Trophoblast cell (in vitro differentiated cells and primary cell): ENCODE data around the gene TMEM89.

Experiments
- DNase-seq, 2 donors: peaks; one replicate each; pipeline ENCODE4 v3.0.0-alpha.2; 2016
- H2AFZ ChIP-seq: 2 replicates; pipeline ENCODE4 v1.6.1; 2013; ENCODE audit warnings: low read length, moderate library complexity, mild to moderate bottlenecking; ENCODE audit not compliant: insufficient read depth, poor library complexity
- H2AK5ac ChIP-seq: 2 replicates; pipeline ENCODE4 v1.6.1; 2013; ENCODE audit warnings: mild to moderate bottlenecking, low read length
- H2BK120ac ChIP-seq: 2 replicates; pipeline ENCODE4 v1.6.1; 2013; ENCODE audit warnings: low read length, mild to moderate bottlenecking, moderate library complexity; ENCODE audit not compliant: insufficient read depth, poor library complexity
- H2BK12ac ChIP-seq: 2 replicates; pipeline ENCODE4 v1.6.1; 2013; ENCODE audit warnings: mild to moderate bottlenecking, low read length, moderate library complexity
- H2BK5ac ChIP-seq: 2 replicates; pipeline ENCODE4 v1.6.1; 2013; ENCODE audit warnings: low read length, low read depth, moderate library complexity, mild to moderate bottlenecking; ENCODE audit not compliant: poor library complexity
- H3K14ac ChIP-seq: 2 replicates; pipeline ENCODE4 v1.6.1; 2013; ENCODE audit warnings: mild to moderate bottlenecking, low read length
- H3K18ac ChIP-seq: 2 replicates; pipeline ENCODE4 v1.6.1; 2013; ENCODE audit warnings: mild to moderate bottlenecking, low read length
- H3K23ac ChIP-seq: 2 replicates; pipeline ENCODE4 v1.6.1; 2013; ENCODE audit warnings: low read length
- H3K27ac ChIP-seq: 2 replicates; pipeline ENCODE4 v1.5.1; 2013; ENCODE audit warnings: low read depth, mild to moderate bottlenecking, inconsistent platforms, low read length, moderate library complexity
- H3K27me3 ChIP-seq: 2 replicates; pipeline ENCODE4 v1.6.1; 2013; ENCODE audit warnings: inconsistent platforms, mild to moderate bottlenecking, low read length, moderate library complexity; ENCODE audit not compliant: insufficient read depth
- H3K36me3 ChIP-seq, 2 experiments: 1 replicate in 1 of 2; 2 replicates in 1 of 2; pipeline ENCODE4 v1.6.1; 2013; ENCODE audit warnings: low read length in 2 of 2, mild to moderate bottlenecking in 2 of 2, moderate library complexity in 1 of 2; ENCODE audit not compliant: insufficient read depth in 2 of 2, control insufficient read depth in 1 of 2
- H3K4ac ChIP-seq: 2 replicates; pipeline ENCODE4 v1.6.1; 2013; ENCODE audit warnings: low read depth, mild to moderate bottlenecking, low read length, moderate library complexity
- H3K4me1 ChIP-seq, 2 experiments: 1 replicate in 1 of 2; 2 replicates in 1 of 2; pipeline ENCODE4 v1.6.1; 2013; ENCODE audit warnings: low read length in 2 of 2, mild to moderate bottlenecking in 2 of 2, moderate library complexity in 1 of 2; ENCODE audit not compliant: insufficient read depth in 2 of 2, control insufficient read depth in 1 of 2
- H3K4me2 ChIP-seq: 2 replicates; pipeline ENCODE4 v1.6.1; 2013; ENCODE audit warnings: inconsistent platforms, mild to moderate bottlenecking, low read length, moderate library complexity
- H3K4me3 ChIP-seq: 2 replicates; pipeline ENCODE4 v1.5.1; 2013; ENCODE audit warnings: mild to moderate bottlenecking, low read depth, low read length, inconsistent platforms
- H3K79me1 ChIP-seq: one replicate; pipeline ENCODE4 v1.6.1; 2013; ENCODE audit warnings: low read length
- H3K79me2 ChIP-seq: 2 replicates; pipeline ENCODE4 v1.6.1; 2013; ENCODE audit warnings: low read length, mild to moderate bottlenecking; ENCODE audit not compliant: control insufficient read depth, insufficient read depth, poor library complexity
- H3K9ac ChIP-seq: 2 replicates; pipeline ENCODE4 v1.6.1; 2013; ENCODE audit warnings: mild to moderate bottlenecking, low read length
- H3K9me3 ChIP-seq: 2 replicates; pipeline ENCODE4 v1.6.1; 2013; ENCODE audit warnings: low read depth, mild to moderate bottlenecking, control low read depth, inconsistent platforms, low read length; ENCODE audit not compliant: insufficient read depth
- H4K12ac ChIP-seq: 2 replicates; pipeline ENCODE4 v1.6.1; 2013; ENCODE audit warnings: low read depth, mild to moderate bottlenecking, low read length, moderate library complexity
- H4K8ac ChIP-seq: 2 replicates; pipeline ENCODE4 v1.6.1; 2013; ENCODE audit warnings: low read depth, mild to moderate bottlenecking, low read length, moderate library complexity
- H4K91ac ChIP-seq: one replicate; pipeline ENCODE4 v1.6.1; 2013; ENCODE audit warnings: low read depth, mild to moderate bottlenecking, low read length, moderate library complexity
- WGBS: extraction: QIAGEN DNeasy Blood & Tissue Kit; methylation state at CpG from one replicate; pipeline ENCODE4 v1.1.7; 2013; ENCODE audit warnings: missing lambda C conversion rate; ENCODE audit not compliant: insufficient read length, insufficient coverage; ENCODE audit errors: extremely low coverage; 5-methylcytosine and 5-hydroxymethylcytosine counted together

TMEM89 gene

GRCh38 chr3:48593337-48593736, 28.2 kb downstream of the TMEM89 start:
- Histone ChIP-seq H2BK12ac (no peak overlapping the region), H3K9ac (no peak overlapping the region), H3K79me2 (peaks cover 14% of the 10 kb centered on the region), H3K27ac (no peak overlapping the region), H3K23ac (no peak overlapping the region), H3K4me2 (no peak overlapping the region), H4K91ac (no peak overlapping the region), H3K4me1 (peaks cover 39 to 40% of the 10 kb centered on the region in 2 experiments), H3K4ac (no peak overlapping the region), H2AK5ac (peak overlapping the region; percentile 15), H3K4me3 (no peak overlapping the region), H3K14ac (no peak overlapping the region), H3K27me3 (no peaks in the 10 kb centered on the region), H2AFZ (no peak overlapping the region), H3K9me3 (peaks cover 4% of the 10 kb centered on the region), H3K36me3 (peaks cover 34 to 43% of the 10 kb centered on the region in 2 experiments), H2BK120ac (no peak overlapping the region), H2BK5ac (no peak overlapping the region), H4K8ac (no peak overlapping the region), H3K18ac (no peak overlapping the region), H4K12ac (no peak overlapping the region), H3K79me1 (peaks cover 34% of the 10 kb centered on the region)
- no peak for DNase-seq
- no CpG with 5 or more reads among the region's 9 CpGs for WGBS

DNA sequence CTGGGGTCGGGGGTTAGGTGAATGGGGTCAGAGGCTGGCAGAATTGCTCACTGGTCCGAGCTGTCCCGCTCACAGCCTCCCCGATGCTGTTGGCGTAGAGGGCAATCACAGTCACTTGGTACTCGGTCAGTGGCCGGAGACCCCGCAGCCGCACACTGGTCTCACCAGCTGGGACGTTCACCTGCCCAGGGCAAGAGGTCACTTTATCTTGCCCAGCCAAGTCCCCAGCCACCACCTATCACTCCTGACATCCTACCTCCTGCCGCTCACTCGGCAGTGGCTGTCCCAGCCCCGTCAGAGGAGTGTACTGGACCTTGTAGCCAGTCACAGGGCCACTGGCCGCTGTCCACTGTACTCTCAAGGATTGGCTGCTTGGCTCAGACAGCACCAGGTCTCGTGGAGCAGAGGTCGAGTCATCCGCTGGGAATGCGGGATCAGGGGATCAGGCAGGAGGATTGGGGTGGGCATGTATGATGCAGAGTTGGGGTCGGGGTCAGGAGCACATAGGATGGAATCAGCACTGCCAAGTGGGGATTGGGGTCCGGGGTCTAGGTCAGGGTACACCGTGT, 29.0 kb downstream of the TMEM89 start:
- Histone ChIP-seq H2BK5ac (no peak overlapping the region), H3K79me1 (peaks cover 28% of the 10 kb centered on the region), H3K4ac (no peak overlapping the region), H4K8ac (no peak overlapping the region), H4K91ac (no peak overlapping the region), H3K9ac (no peak overlapping the region), H3K9me3 (peaks cover 4% of the 10 kb centered on the region), H4K12ac (no peak overlapping the region), H2BK12ac (no peak overlapping the region), H3K4me3 (peak overlapping the region; percentile 5), H3K27me3 (no peaks in the 10 kb centered on the region), H3K14ac (no peak overlapping the region), H2AFZ (no peak overlapping the region), H2AK5ac (no peak overlapping the region), H3K23ac (no peak overlapping the region), H3K18ac (no peak overlapping the region), H3K4me1 (peaks cover 34 to 35% of the 10 kb centered on the region in 2 experiments), H2BK120ac (no peak overlapping the region), H3K36me3 (peaks cover 33 to 42% of the 10 kb centered on the region in 2 experiments), H3K4me2 (no peak overlapping the region), H3K79me2 (peaks cover 9% of the 10 kb centered on the region), H3K27ac (no peak overlapping the region)
- DNase-seq, result no peak
- WGBS, result no CpG with 5 or more reads among the region's 21 CpGs

- H4K91ac ChIP-seq, result no peak overlapping the region
- H3K27ac ChIP-seq, result no peak overlapping the region
- H3K36me3 ChIP-seq, result peaks cover 33 to 42% of the 10 kb centered on the region in 2 experiments
- H3K4me2 ChIP-seq, result no peak overlapping the region
- H4K12ac ChIP-seq, result no peak overlapping the region
- peaks cover 22% of the 10 kb centered on the region for H3K79me1 ChIP-seq
- WGBS, result no CpG with 5 or more reads among the region's 22 CpGs
- no peak overlapping the region for H4K8ac ChIP-seq
- peaks cover 4% of the 10 kb centered on the region for H3K9me3 ChIP-seq
- peak in 1 of 2 donors; percentile 2 for DNase-seq
- H3K27me3 ChIP-seq, result no peaks in the 10 kb centered on the region
- peaks cover 5% of the 10 kb centered on the region for H3K79me2 ChIP-seq
- no peak overlapping the region for H2AK5ac ChIP-seq
- H3K9ac ChIP-seq, result no peak overlapping the region
- no peak overlapping the region for H2BK12ac ChIP-seq
- no peak overlapping the region for H3K4me3 ChIP-seq
- peaks cover 28 to 29% of the 10 kb centered on the region in 2 experiments for H3K4me1 ChIP-seq
- no peak overlapping the region for H3K4ac ChIP-seq
- no peak overlapping the region for H3K18ac ChIP-seq
- H3K23ac ChIP-seq, result no peak overlapping the region
- no peak overlapping the region for H2BK5ac ChIP-seq
- H2AFZ ChIP-seq, result no peak overlapping the region
- H2BK120ac ChIP-seq, result no peak overlapping the region
- H3K14ac ChIP-seq, result no peak overlapping the region
Observed at GRCh38 chr3:48591886-48592518, 29.6 kb downstream of the TMEM89 start.

GRCh38 chr3:48591436-48591835, 30.1 kb downstream of the TMEM89 start:
- H3K9me3 ChIP-seq, result peaks cover 4% of the 10 kb centered on the region
- peaks cover 34 to 44% of the 10 kb centered on the region in 2 experiments for H3K36me3 ChIP-seq
- no peak overlapping the region for H2AFZ ChIP-seq
- no peak overlapping the region for H3K14ac ChIP-seq
- no peak overlapping the region for H3K18ac ChIP-seq
- no peak overlapping the region for H4K8ac ChIP-seq
- H3K79me1 ChIP-seq, result peaks cover 17% of the 10 kb centered on the region
- no peak overlapping the region for H2BK5ac ChIP-seq
- no peak overlapping the region for H3K4me3 ChIP-seq
- DNase-seq, result no peak
- no peak overlapping the region for H4K12ac ChIP-seq
- peaks cover under 1% of the 10 kb centered on the region for H3K79me2 ChIP-seq
- no peak overlapping the region for H3K27ac ChIP-seq
- H2AK5ac ChIP-seq, result no peak overlapping the region
- no CpG with 5 or more reads among the region's 14 CpGs for WGBS
- H3K4me2 ChIP-seq, result no peak overlapping the region
- no peak overlapping the region for H4K91ac ChIP-seq
- no peaks in the 10 kb centered on the region for H3K27me3 ChIP-seq
- no peak overlapping the region for H3K4ac ChIP-seq
- peaks cover 22 to 23% of the 10 kb centered on the region in 2 experiments for H3K4me1 ChIP-seq
- no peak overlapping the region for H3K9ac ChIP-seq
- H3K23ac ChIP-seq, result no peak overlapping the region
- no peak overlapping the region for H2BK12ac ChIP-seq
- no peak overlapping the region for H2BK120ac ChIP-seq
